IMR-90 (cell line): ENCODE data around the gene ZFP36L1.

Experiments used
- BHLHE40 ChIP-seq: fragments of 150-350 bp; IDR thresholded peaks from 2 replicates; pipeline ENCODE4 v1.6.1; 2016; ENCODE audit warnings: mild to moderate bottlenecking, low read depth, low read length
- CEBPB ChIP-seq: IDR thresholded peaks from 2 replicates; pipeline ENCODE4 v1.6.1; 2012; ENCODE audit warnings: low read depth, low read length, improper control_type of control experiment
- CHD1 ChIP-seq: IDR thresholded peaks from 2 replicates; pipeline ENCODE4 v1.6.1; 2012; ENCODE audit warnings: low read depth, low read length, improper control_type of control experiment
- CTCF ChIP-seq: conservative IDR thresholded peaks from 2 replicates; pipeline ENCODE4 v1.5.1; 2012; ENCODE audit warnings: mild to moderate bottlenecking, low read depth, low read length, improper control_type of control experiment
- FOS ChIP-seq: fragments of 150-350 bp; IDR thresholded peaks from 2 replicates; pipeline ENCODE4 v1.6.1; 2016; ENCODE audit warnings: low read depth, low read length
- MAFK ChIP-seq: IDR thresholded peaks from 2 replicates; pipeline ENCODE4 v1.6.1; 2012; ENCODE audit warnings: low read depth, low read length, improper control_type of control experiment
- NFE2L2 ChIP-seq: fragments of 150-350 bp; IDR thresholded peaks from 2 replicates; pipeline ENCODE4 v1.6.1; 2016; ENCODE audit warnings: low read depth, mild to moderate bottlenecking, low read length
- POLR2A ChIP-seq: IDR thresholded peaks from 2 replicates; pipeline ENCODE4 v1.6.1; 2012; ENCODE audit warnings: mild to moderate bottlenecking, low read depth, low read length
- RAD21 ChIP-seq: IDR thresholded peaks from 2 replicates; pipeline ENCODE4 v1.6.1; 2012; ENCODE audit warnings: low read length, improper control_type of control experiment
- RFX5 ChIP-seq: IDR thresholded peaks from 2 replicates; pipeline ENCODE4 v1.8.0; 2012; ENCODE audit warnings: low read depth, mild to moderate bottlenecking, low read length, moderate library complexity

GRCh38 chr14:68822132-68822651, 29.3 kb upstream of the ZFP36L1 start:
- TF ChIP-seq CTCF (no peak), RAD21 (no peak), POLR2A (no peak), CEBPB (no peak), MAFK (no peak), FOS (no peak), NFE2L2 (no peak), CHD1 (no peak), BHLHE40 (no peak), RFX5 (no peak)
